H1 (cell line): ENCODE measurements around the gene PDE4D. TPM values are rescaled to one million over a fixed set of nuclear protein-coding genes. Genes with fewer than 3 reads are reported as not detected.

Experiments used
- CTCF ChIA-PET: fragments of 300-600 bp; sonication (Branson Sonifier 250); formaldehyde crosslinking; loops from one replicate; lab custom pipeline; 2021; ENCODE audit not compliant: partially characterized antibody; lab: Charles Lee
- POLR2A ChIA-PET: fragments of 300-600 bp; sonication (Branson Sonifier 250); formaldehyde crosslinking; loops from one replicate; lab custom pipeline; 2021; ENCODE audit warnings: inconsistent platforms; ENCODE audit not compliant: partially characterized antibody; lab: Charles Lee
- DNase-seq, 2 experiments: peaks; one replicate each; pipeline versions ENCODE4 v3.0.0 to v3.0.0-alpha.2; 2010 to 2022; ENCODE audit warnings: low spot score in 2 of 2, low read depth in 1 of 2, mixed read lengths in 1 of 2
- FAIRE-seq: peaks from 2 replicates; lab custom pipeline; 2011; peaks lifted over from hg19 to GRCh38; lab: Jason Lieb, UNC
- H2AFZ ChIP-seq: 2 replicates; pipeline ENCODE4 v1.8.1; 2012; ENCODE audit warnings: low read length, inconsistent platforms
- H2AK5ac ChIP-seq: 2 replicates; pipeline ENCODE4 v1.6.1; 2013; ENCODE audit warnings: low read depth, low read length
- H2BK120ac ChIP-seq: replicated peaks from 2 replicates; pipeline ENCODE3; 2013; ENCODE audit warnings: low read depth, low read length, inconsistent platforms
- H2BK12ac ChIP-seq: 2 replicates; pipeline ENCODE4 v1.6.1; 2013; ENCODE audit warnings: low read depth, low read length
- H2BK15ac ChIP-seq: 2 replicates; pipeline ENCODE4 v1.6.1; 2013; ENCODE audit warnings: low read length
- H2BK20ac ChIP-seq: 2 replicates; pipeline ENCODE4 v1.6.1; 2013; ENCODE audit warnings: low read length
- H2BK5ac ChIP-seq: 2 replicates; pipeline ENCODE4 v1.6.1; 2013; ENCODE audit warnings: low read depth, low read length
- H3K14ac ChIP-seq: 2 replicates; pipeline ENCODE4 v1.6.1; 2013; ENCODE audit warnings: inconsistent platforms; ENCODE audit not compliant: insufficient read length
- H3K18ac ChIP-seq: 2 replicates; pipeline ENCODE4 v1.6.1; 2013; ENCODE audit warnings: low read length; ENCODE audit errors: extremely low read depth
- H3K23ac ChIP-seq: 2 replicates; pipeline ENCODE4 v1.6.1; 2013; ENCODE audit warnings: inconsistent platforms; ENCODE audit not compliant: insufficient read length
- H3K23me2 ChIP-seq: 2 replicates; pipeline ENCODE4 v1.6.1; 2013; ENCODE audit warnings: low read depth, low read length
- H3K27ac ChIP-seq: 2 replicates; pipeline ENCODE4 v1.6.1; 2011; ENCODE audit warnings: low read depth, low read length, inconsistent platforms
- H3K27me3 ChIP-seq, 4 experiments: replicated peaks in 1 of 4; 1 replicate in 1 of 4; 2 replicates in 3 of 4; pipeline versions ENCODE4 v1.6.1 to v1.8.1; 2011 to 2013; ENCODE audit warnings: low read length in 3 of 4, mild to moderate bottlenecking in 3 of 4, inconsistent platforms in 2 of 4, mixed read lengths in 2 of 4, moderate library complexity in 1 of 4; ENCODE audit not compliant: control insufficient read depth in 3 of 4, insufficient read depth in 3 of 4; ENCODE audit errors: extremely low read depth in 1 of 4
- H3K36me3 ChIP-seq, 4 experiments: 2 replicates each; pipeline versions ENCODE4 v1.6.1 to v1.8.1; 2011 to 2013; ENCODE audit warnings: mild to moderate bottlenecking in 4 of 4, low read length in 3 of 4, moderate library complexity in 2 of 4, control low read depth in 1 of 4, inconsistent platforms in 1 of 4; ENCODE audit not compliant: insufficient read depth in 4 of 4, control insufficient read depth in 2 of 4
- H3K4ac ChIP-seq: replicated peaks from 2 replicates; pipeline ENCODE3; 2013; ENCODE audit warnings: low read length, low read depth, mixed read lengths, inconsistent platforms; ENCODE audit not compliant: insufficient read length
- H3K4me1 ChIP-seq, 4 experiments: replicated peaks in 1 of 4; 1 replicate in 1 of 4; 2 replicates in 3 of 4; pipeline versions ENCODE4 v1.6.1 to v1.8.1; 2011 to 2013; ENCODE audit warnings: low read length in 3 of 4, inconsistent platforms in 2 of 4, mixed read lengths in 1 of 4; ENCODE audit not compliant: insufficient read depth in 4 of 4, control insufficient read depth in 3 of 4
- H3K4me2 ChIP-seq, 2 experiments: 2 replicates each; pipeline versions ENCODE4 v1.6.1 to v1.8.1; 2011 to 2013; ENCODE audit warnings: low read depth in 2 of 2, low read length in 2 of 2, control low read depth in 1 of 2, inconsistent platforms in 1 of 2, mild to moderate bottlenecking in 1 of 2; ENCODE audit not compliant: insufficient read depth in 1 of 2
- H3K4me3 ChIP-seq, 4 experiments: fragments of 200-600, 300-600 bp in 1 of 4; sonication (generic), shearing (Covaris generic), sonication (Bioruptor Twin) in 1 of 4; 2 replicates each; pipeline versions ENCODE4 v1.5.1 to v1.8.1; 2011 to 2016; ENCODE audit warnings: low read length in 4 of 4, low read depth in 3 of 4, control low read depth in 2 of 4, inconsistent platforms in 2 of 4, mild to moderate bottlenecking in 2 of 4, mixed read lengths in 1 of 4, moderate library complexity in 1 of 4; ENCODE audit not compliant: insufficient read depth in 2 of 4; ENCODE audit errors: extremely low read depth in 1 of 4
- H3K56ac ChIP-seq: replicated peaks from 2 replicates; pipeline ENCODE3; 2013; ENCODE audit warnings: low read depth, mild to moderate bottlenecking, mixed read lengths, low read length, inconsistent platforms; ENCODE audit not compliant: insufficient read length
- H3K79me1 ChIP-seq: 2 replicates; pipeline ENCODE4 v1.6.1; 2013; ENCODE audit warnings: low read depth, low read length, control low read depth
- H3K79me2 ChIP-seq, 2 experiments: 2 replicates each; pipeline versions ENCODE4 v1.6.1 to v1.8.1; 2012 to 2013; ENCODE audit warnings: low read length in 2 of 2, mild to moderate bottlenecking in 2 of 2, inconsistent platforms in 1 of 2; ENCODE audit not compliant: insufficient read depth in 2 of 2, control insufficient read depth in 1 of 2
- H3K9ac ChIP-seq, 4 experiments: replicated peaks in 1 of 4; 1 replicate in 1 of 4; 2 replicates in 3 of 4; pipeline versions ENCODE4 v1.6.1 to v1.8.1; 2011 to 2013; ENCODE audit warnings: low read depth in 3 of 4, low read length in 3 of 4, control low read depth in 2 of 4, mild to moderate bottlenecking in 2 of 4, moderate library complexity in 2 of 4, inconsistent platforms in 1 of 4; ENCODE audit errors: extremely low read depth in 1 of 4
- H3K9me3 ChIP-seq, 2 experiments: 2 replicates each; pipeline versions ENCODE4 v1.6.1 to v1.8.1; 2012 to 2013; ENCODE audit warnings: mild to moderate bottlenecking in 2 of 2, moderate library complexity in 2 of 2, control low read depth in 1 of 2, inconsistent platforms in 1 of 2, low read depth in 1 of 2, low read length in 1 of 2, mixed read lengths in 1 of 2; ENCODE audit not compliant: insufficient read depth in 2 of 2
- H4K20me1 ChIP-seq, 2 experiments: replicated peaks in 1 of 2; 2 replicates each; pipeline versions ENCODE3 to v1.8.1; 2011 to 2013; ENCODE audit warnings: inconsistent platforms in 2 of 2, low read length in 2 of 2, mild to moderate bottlenecking in 1 of 2; ENCODE audit not compliant: insufficient read depth in 2 of 2, control insufficient read depth in 1 of 2
- H4K5ac ChIP-seq: 2 replicates; pipeline ENCODE4 v1.6.1; 2013; ENCODE audit warnings: low read length, low read depth, mixed read lengths, inconsistent platforms; ENCODE audit not compliant: insufficient read length
- H4K8ac ChIP-seq: 2 replicates; pipeline ENCODE4 v1.8.0; 2013; ENCODE audit warnings: mild to moderate bottlenecking, moderate library complexity, low read length, inconsistent platforms; ENCODE audit not compliant: insufficient read depth; ENCODE audit errors: extremely low read depth
- H4K91ac ChIP-seq: replicated peaks from 2 replicates; pipeline ENCODE3; 2013; ENCODE audit warnings: low read length, mixed read lengths, inconsistent platforms; ENCODE audit not compliant: insufficient read length
- KDM4A ChIP-seq: IDR thresholded peaks from one replicate; pipeline ENCODE4 v1.7.1; 2012; ENCODE audit warnings: low read depth, mild to moderate bottlenecking, moderate library complexity, low read length, inconsistent platforms; ENCODE audit not compliant: severe bottlenecking
- RAD21 ChIP-seq, 2 experiments: IDR thresholded peaks in 1 of 2; conservative IDR thresholded peaks in 1 of 2; 2 replicates each; pipeline ENCODE4 v1.6.1; 2011; ENCODE audit warnings: low read depth in 2 of 2, low read length in 2 of 2, improper control_type of control experiment in 1 of 2, inconsistent platforms in 1 of 2, mild to moderate bottlenecking in 1 of 2, moderate library complexity in 1 of 2
- SUZ12 ChIP-seq: fragments of 200-600 bp; sonication (generic); IDR thresholded peaks from 2 replicates; pipeline ENCODE4 v1.6.1; 2012; ENCODE audit warnings: mild to moderate bottlenecking, inconsistent platforms, low read length, moderate library complexity, mixed read lengths
- TBP ChIP-seq: IDR thresholded peaks from 2 replicates; pipeline ENCODE4 v1.6.1; 2011; ENCODE audit warnings: low read depth, low read length, improper control_type of control experiment
- WGBS, 2 experiments: shearing (Covaris generic) in 1 of 2; methylation state at CpG; one replicate each; pipeline versions ENCODE4 v1.1.6 to v1.1.7; 2013 to 2015; ENCODE audit warnings: low lambda C conversion rate in 2 of 2, mixed read lengths in 2 of 2, inconsistent platforms in 1 of 2, low coverage in 1 of 2, missing lambda C conversion rate in 1 of 2; ENCODE audit not compliant: insufficient replicate concordance in 2 of 2, insufficient coverage in 1 of 2, insufficient read length in 1 of 2; ENCODE audit errors: extremely low coverage in 1 of 2, missing lambda C conversion rate in 1 of 2; 5-methylcytosine and 5-hydroxymethylcytosine counted together
- polyA plus RNA-seq, 7 experiments: library from polyadenylated mRNA; depleted of rRNA in 3 of 7; stranded (reverse) in 5 of 7; unstranded in 2 of 7; fragments of >200 nt in 5 of 7; fragments of 200-250 nt in 2 of 7; gene quantifications; 1 replicate in 5 of 7; 2 replicates in 1 of 7; 4 replicates in 1 of 7; pipeline versions ENCODE4 v1.2.1 to v1.2.3, GENCODE V29; 2011 to 2013; ENCODE audit warnings: missing spikeins in 2 of 7, mixed read lengths in 2 of 7
- total RNA-seq: library from RNA; stranded (reverse); fragmentation: NEBNext Ultra II Directional; extraction: Animal tissue kit (Norgen Biotek cat#: 25700); gene quantifications from 2 replicates; pipeline ENCODE4 v1.2.1, GENCODE V29; 2021

PDE4D gene
- total and polyA plus RNA-seq, 2 of the 8 experiments (the other 6 are each of a cell fraction or from before 2014, with no cell fraction given): 2.3 to 3.7 TPM

DNA sequence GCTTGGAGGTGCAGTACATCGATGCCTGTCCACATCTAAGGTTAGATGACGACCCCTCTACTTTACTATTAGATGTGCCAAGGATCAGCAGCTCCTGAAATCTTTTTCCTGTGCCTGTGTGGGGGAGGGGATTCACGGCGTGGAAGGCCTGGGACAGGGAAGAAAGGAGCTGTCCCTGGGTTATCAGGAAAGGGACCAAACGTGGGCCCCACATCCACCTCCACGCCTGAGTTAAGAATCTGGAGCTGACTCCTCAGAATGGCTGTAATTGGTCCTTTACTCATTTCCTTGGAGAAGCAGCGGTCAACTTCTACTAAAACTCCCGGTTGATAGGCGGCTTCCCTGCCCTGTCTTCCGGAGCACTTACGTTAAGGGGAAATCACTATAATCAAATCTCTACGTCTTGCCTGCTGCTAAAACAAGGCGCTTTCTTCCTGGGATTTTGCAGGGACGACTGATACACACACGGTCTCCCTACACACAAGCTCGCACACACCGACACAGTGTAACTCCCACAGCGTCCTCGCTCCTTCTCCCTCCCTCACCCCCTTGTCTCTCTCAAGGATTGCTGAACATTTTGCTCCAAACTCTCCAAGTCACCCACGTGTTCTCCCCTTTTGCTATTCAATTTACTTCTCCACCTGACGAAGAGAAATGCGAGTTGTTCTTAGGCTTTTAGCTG lies 1.4 kb downstream of the PDE4D start:
- 8% methylated on average over 22 of the region's 22 CpGs; no CpG with 5 or more reads in 1 of the 2 experiments for WGBS, 2 experiments
- no peaks in the 10 kb centered on the region for H3K36me3 ChIP-seq
- H4K20me1 ChIP-seq: no peaks in the 10 kb centered on the region
- H3K4me2 ChIP-seq: peak overlapping the region; percentile 97 to 98
- ChIA-PET CTCF (interaction anchor here (0.8 kb wide), 2 partner anchors 82 to 395 kb away, joined by 3 read pairs; no protein-coding TSS in a partner anchor), POLR2A (no interaction called here)
- no peak overlapping the region for H4K5ac ChIP-seq
- H3K27me3 ChIP-seq: peaks cover 9 to 38% (median 32%) of the 10 kb centered on the region in 4 experiments
- H3K9ac ChIP-seq: no peak overlapping the region; a peak in 1 of 7 replicates
- H4K8ac ChIP-seq: no peak overlapping the region
- H3K4me1 ChIP-seq: peaks cover 0 to 10% (median 2%) of the 10 kb centered on the region in 4 experiments; a peak in 3 of 7 replicates
- no peak overlapping the region for H2BK12ac ChIP-seq
- no peaks in the 10 kb centered on the region for H3K79me2 ChIP-seq
- H4K91ac ChIP-seq: no peak overlapping the region
- H2AFZ ChIP-seq: peak overlapping the region; percentile 86
- H3K4me3 ChIP-seq: peak overlapping the region; percentile 47 to 60 (median 50)
- peaks cover 21% of the 10 kb centered on the region for H3K23me2 ChIP-seq
- no peak overlapping the region for H2BK15ac ChIP-seq
- H3K4ac ChIP-seq: no peak overlapping the region
- H2AK5ac ChIP-seq: no peak overlapping the region
- no peak overlapping the region for H3K18ac ChIP-seq
- TF ChIP-seq SUZ12 (peak; percentile 70), KDM4A (peak; percentile 18), TBP (no peak), RAD21 (IDR thresholded peaks at IDR 0.05 in 1 of 2, conservative IDR thresholded peaks at IDR 0.05 in 1 of 2; ENCODE audit: low read depth in 2 of 2, low read length in 2 of 2) (no peak)
- H3K27ac ChIP-seq: no peak overlapping the region
- no peak overlapping the region for H2BK20ac ChIP-seq
- H2BK5ac ChIP-seq: no peak overlapping the region
- no peak overlapping the region for H2BK120ac ChIP-seq
- DNase-seq (peak in 1 of 2 experiments; percentile 50), FAIRE-seq (no peak)
- H3K56ac ChIP-seq: no peak overlapping the region
- no peak overlapping the region for H3K14ac ChIP-seq
- no peak overlapping the region for H3K23ac ChIP-seq
- H3K9me3 ChIP-seq: no peaks in the 10 kb centered on the region
- no peaks in the 10 kb centered on the region for H3K79me1 ChIP-seq
